ENCODE data around the gene C1QTNF9. TPM values are rescaled to one million over a fixed set of nuclear protein-coding genes. Genes with fewer than 3 reads are reported as not detected.
"Not testable (repeated sequence)": the region's sequence is repeated elsewhere in the genome, so short reads cannot be mapped to it uniquely, and the experiment has no call there.

The C1QTNF9 gene
- not detected for polyA plus RNA-seq (2013, experiment 1 of 2)
- polyA plus RNA-seq (2013, experiment 2 of 2): not detected

- H3K4me1 ChIP-seq (ENCODE audit: control insufficient read depth, insufficient read depth, low read length, poor library complexity, severe bottlenecking); H3K36me3 ChIP-seq (ENCODE audit: control insufficient read depth, insufficient read depth, low read length); H3K9me3 ChIP-seq (ENCODE audit: control insufficient read depth, low read length); H3K27ac ChIP-seq (ENCODE audit: low read depth, low read length, severe bottlenecking); H3K4me3 ChIP-seq (ENCODE audit: extremely low read depth, insufficient read depth, low read length, poor library complexity, severe bottlenecking): not testable (repeated sequence)
- WGBS, 2 experiments (ENCODE audit: insufficient coverage in 2 of 2): no CpG with 5 or more reads among the region's 2 CpGs
Observed at GRCh38 chr13:24309300-24309699, at the start of gene C1QTNF9. Gene C1QTNF9 (plus strand): TSS chr13:24309580. CDS start chr13:24316004, 6,424 bp downstream.

GRCh38 chr13:24261566-24261965 is 47.8 kb upstream of the C1QTNF9 start:
- 98 to 100% methylated on average over 1 to 3 of the region's 3 CpGs for WGBS, 2 experiments (ENCODE audit: insufficient coverage in 2 of 2)
- no peak overlapping the region for H3K4me3 ChIP-seq (ENCODE audit: extremely low read depth, insufficient read depth, low read length, poor library complexity, severe bottlenecking)
- peaks cover 14% of the 10 kb centered on the region for H3K4me1 ChIP-seq (ENCODE audit: control insufficient read depth, insufficient read depth, low read length, poor library complexity, severe bottlenecking)
- no peak overlapping the region for H3K27ac ChIP-seq (ENCODE audit: low read depth, low read length, severe bottlenecking)
- no peaks in the 10 kb centered on the region for H3K9me3 ChIP-seq (ENCODE audit: control insufficient read depth, low read length)
- peaks cover 4% of the 10 kb centered on the region for H3K36me3 ChIP-seq (ENCODE audit: control insufficient read depth, insufficient read depth, low read length)

- Histone ChIP-seq H3K4me3 (ENCODE audit: extremely low read depth, insufficient read depth, low read length, poor library complexity, severe bottlenecking) (no peak overlapping the region), H3K4me1 (ENCODE audit: control insufficient read depth, insufficient read depth, low read length, poor library complexity, severe bottlenecking) (peaks cover 14% of the 10 kb centered on the region), H3K9me3 (ENCODE audit: control insufficient read depth, low read length) (no peaks in the 10 kb centered on the region), H3K36me3 (ENCODE audit: control insufficient read depth, insufficient read depth, low read length) (no peaks in the 10 kb centered on the region), H3K27ac (ENCODE audit: low read depth, low read length, severe bottlenecking) (peak overlapping the region; percentile 6)
- WGBS, 2 experiments (ENCODE audit: insufficient coverage in 2 of 2): 75 to 100% methylated on average over 4 of the region's 4 CpGs
Observed at GRCh38 chr13:24263632-24264031, 45.7 kb upstream of the C1QTNF9 start.

- H3K27ac ChIP-seq (ENCODE audit: low read depth, low read length, severe bottlenecking): no peak overlapping the region
- H3K9me3 ChIP-seq (ENCODE audit: control insufficient read depth, low read length): no peaks in the 10 kb centered on the region
- H3K4me3 ChIP-seq (ENCODE audit: extremely low read depth, insufficient read depth, low read length, poor library complexity, severe bottlenecking): no peak overlapping the region
- peaks cover 2% of the 10 kb centered on the region for H3K36me3 ChIP-seq (ENCODE audit: control insufficient read depth, insufficient read depth, low read length)
- WGBS, 2 experiments (ENCODE audit: insufficient coverage in 2 of 2): 92 to 96% methylated on average over 6 to 8 of the region's 8 CpGs
- peaks cover 14% of the 10 kb centered on the region for H3K4me1 ChIP-seq (ENCODE audit: control insufficient read depth, insufficient read depth, low read length, poor library complexity, severe bottlenecking)
Observed at GRCh38 chr13:24264976-24265375, 44.4 kb upstream of the C1QTNF9 start.

GRCh38 chr13:24265453-24265852 is 43.9 kb upstream of the C1QTNF9 start:
- Histone ChIP-seq H3K27ac (ENCODE audit: low read depth, low read length, severe bottlenecking) (no peak overlapping the region), H3K36me3 (ENCODE audit: control insufficient read depth, insufficient read depth, low read length) (peaks cover 2% of the 10 kb centered on the region), H3K4me3 (ENCODE audit: extremely low read depth, insufficient read depth, low read length, poor library complexity, severe bottlenecking) (no peak overlapping the region), H3K4me1 (ENCODE audit: control insufficient read depth, insufficient read depth, low read length, poor library complexity, severe bottlenecking) (peaks cover 15% of the 10 kb centered on the region), H3K9me3 (ENCODE audit: control insufficient read depth, low read length) (no peaks in the 10 kb centered on the region)
- 85 to 100% methylated on average over 1 to 3 of the region's 3 CpGs for WGBS, 2 experiments (ENCODE audit: insufficient coverage in 2 of 2)

- H3K4me3 ChIP-seq (ENCODE audit: extremely low read depth, insufficient read depth, low read length, poor library complexity, severe bottlenecking): no peak overlapping the region
- WGBS, 2 experiments (ENCODE audit: insufficient coverage in 2 of 2): 83 to 100% methylated on average over 2 to 3 of the region's 3 CpGs
- peaks cover 2% of the 10 kb centered on the region for H3K36me3 ChIP-seq (ENCODE audit: control insufficient read depth, insufficient read depth, low read length)
- peaks cover 27% of the 10 kb centered on the region for H3K4me1 ChIP-seq (ENCODE audit: control insufficient read depth, insufficient read depth, low read length, poor library complexity, severe bottlenecking)
- H3K27ac ChIP-seq (ENCODE audit: low read depth, low read length, severe bottlenecking): no peak overlapping the region
- no peaks in the 10 kb centered on the region for H3K9me3 ChIP-seq (ENCODE audit: control insufficient read depth, low read length)
Observed at GRCh38 chr13:24267274-24267673, 42.1 kb upstream of the C1QTNF9 start.

GRCh38 chr13:24267801-24268200 is 41.6 kb upstream of the C1QTNF9 start:
- WGBS, 2 experiments (ENCODE audit: insufficient coverage in 2 of 2): 92 to 100% methylated on average over 2 of the region's 2 CpGs
- Histone ChIP-seq H3K36me3 (ENCODE audit: control insufficient read depth, insufficient read depth, low read length) (peaks cover 2% of the 10 kb centered on the region), H3K9me3 (ENCODE audit: control insufficient read depth, low read length) (no peaks in the 10 kb centered on the region), H3K4me1 (ENCODE audit: control insufficient read depth, insufficient read depth, low read length, poor library complexity, severe bottlenecking) (peaks cover 27% of the 10 kb centered on the region), H3K27ac (ENCODE audit: low read depth, low read length, severe bottlenecking) (no peak overlapping the region), H3K4me3 (ENCODE audit: extremely low read depth, insufficient read depth, low read length, poor library complexity, severe bottlenecking) (no peak overlapping the region)

GRCh38 chr13:24269821-24270220 is 39.6 kb upstream of the C1QTNF9 start:
- Histone ChIP-seq H3K9me3 (ENCODE audit: control insufficient read depth, low read length) (no peaks in the 10 kb centered on the region), H3K4me1 (ENCODE audit: control insufficient read depth, insufficient read depth, low read length, poor library complexity, severe bottlenecking) (peaks cover 14% of the 10 kb centered on the region), H3K27ac (ENCODE audit: low read depth, low read length, severe bottlenecking) (no peak overlapping the region), H3K36me3 (ENCODE audit: control insufficient read depth, insufficient read depth, low read length) (peaks cover 2% of the 10 kb centered on the region), H3K4me3 (ENCODE audit: extremely low read depth, insufficient read depth, low read length, poor library complexity, severe bottlenecking) (no peak overlapping the region)
- 100% methylated on average over 2 of the region's 4 CpGs; no CpG with 5 or more reads in 1 of the 2 experiments for WGBS, 2 experiments (ENCODE audit: insufficient coverage in 2 of 2)

GRCh38 chr13:24270639-24271141 is 38.7 kb upstream of the C1QTNF9 start:
- whole genome bisulfite sequencing, 2 experiments (ENCODE audit: insufficient coverage in 2 of 2): 63 to 64% methylated on average over 8 to 9 of the region's 10 CpGs
- H3K27ac ChIP-seq (ENCODE audit: low read depth, low read length, severe bottlenecking): peak overlapping the region; percentile 74

GRCh38 chr13:24271231-24271600 is 38.2 kb upstream of the C1QTNF9 start:
- H3K4me1 ChIP-seq (ENCODE audit: control insufficient read depth, insufficient read depth, low read length, poor library complexity, severe bottlenecking): peaks cover 14% of the 10 kb centered on the region
- no CpG with 5 or more reads among the region's 1 CpG for WGBS, 2 experiments (ENCODE audit: insufficient coverage in 2 of 2)
- H3K27ac ChIP-seq (ENCODE audit: low read depth, low read length, severe bottlenecking): peak overlapping the region; percentile 74
- H3K4me3 ChIP-seq (ENCODE audit: extremely low read depth, insufficient read depth, low read length, poor library complexity, severe bottlenecking): no peak overlapping the region
- H3K9me3 ChIP-seq (ENCODE audit: control insufficient read depth, low read length): no peaks in the 10 kb centered on the region
- peaks cover 2% of the 10 kb centered on the region for H3K36me3 ChIP-seq (ENCODE audit: control insufficient read depth, insufficient read depth, low read length)

More at GRCh38 chr13:24270639-24271141, 38.7 kb upstream of the C1QTNF9 start:
- H3K9me3 ChIP-seq (ENCODE audit: control insufficient read depth, low read length): no peaks in the 10 kb centered on the region
- H3K4me1 ChIP-seq (ENCODE audit: control insufficient read depth, insufficient read depth, low read length, poor library complexity, severe bottlenecking): peaks cover 14% of the 10 kb centered on the region
- peaks cover 2% of the 10 kb centered on the region for H3K36me3 ChIP-seq (ENCODE audit: control insufficient read depth, insufficient read depth, low read length)
- no peak overlapping the region for H3K4me3 ChIP-seq (ENCODE audit: extremely low read depth, insufficient read depth, low read length, poor library complexity, severe bottlenecking)

GRCh38 chr13:24271601-24272451 is 37.6 kb upstream of the C1QTNF9 start:
- Histone ChIP-seq H3K4me1 (ENCODE audit: control insufficient read depth, insufficient read depth, low read length, poor library complexity, severe bottlenecking) (peaks cover 14% of the 10 kb centered on the region), H3K27ac (ENCODE audit: low read depth, low read length, severe bottlenecking) (peak overlapping the region; percentile 74), H3K4me3 (ENCODE audit: extremely low read depth, insufficient read depth, low read length, poor library complexity, severe bottlenecking) (no peak overlapping the region), H3K9me3 (ENCODE audit: control insufficient read depth, low read length) (no peaks in the 10 kb centered on the region), H3K36me3 (ENCODE audit: control insufficient read depth, insufficient read depth, low read length) (peaks cover 2% of the 10 kb centered on the region)
- WGBS, 2 experiments (ENCODE audit: insufficient coverage in 2 of 2): 86 to 89% methylated on average over 19 to 21 of the region's 25 CpGs
